GM19238 (cell line): ENCODE results near the gene ADAP2.
"Not testable (repeated sequence)": the region's sequence is repeated elsewhere in the genome, so short reads cannot be mapped to it uniquely, and the experiment has no call there.

ENCODE experiments used
- DNase-seq: peaks from one replicate; pipeline ENCODE4 v3.0.0; 2011; ENCODE audit warnings: low spot score; ENCODE audit not compliant: insufficient read length

ADAP2 gene

DNA sequence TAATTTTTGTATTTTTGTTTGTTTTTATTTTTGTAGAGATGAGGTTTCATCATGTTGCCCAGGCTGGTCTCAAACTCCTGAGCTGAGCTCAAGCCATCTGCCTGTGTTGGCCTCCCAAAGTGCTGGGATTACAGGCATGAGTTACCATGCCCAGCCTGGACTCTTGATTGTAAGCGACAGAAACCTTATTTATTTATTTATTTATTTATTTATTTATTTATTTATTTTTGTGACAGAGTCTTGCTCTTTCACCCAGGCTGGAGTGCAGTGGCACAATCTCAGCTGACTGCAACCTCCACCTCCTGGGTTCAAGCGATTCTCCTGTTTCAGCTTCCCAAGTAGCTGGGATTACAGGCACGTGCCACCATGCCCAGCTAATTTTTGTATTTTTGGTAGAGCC, 8.1 kb downstream of the ADAP2 start:
- not testable (repeated sequence) for DNase-seq

DNA sequence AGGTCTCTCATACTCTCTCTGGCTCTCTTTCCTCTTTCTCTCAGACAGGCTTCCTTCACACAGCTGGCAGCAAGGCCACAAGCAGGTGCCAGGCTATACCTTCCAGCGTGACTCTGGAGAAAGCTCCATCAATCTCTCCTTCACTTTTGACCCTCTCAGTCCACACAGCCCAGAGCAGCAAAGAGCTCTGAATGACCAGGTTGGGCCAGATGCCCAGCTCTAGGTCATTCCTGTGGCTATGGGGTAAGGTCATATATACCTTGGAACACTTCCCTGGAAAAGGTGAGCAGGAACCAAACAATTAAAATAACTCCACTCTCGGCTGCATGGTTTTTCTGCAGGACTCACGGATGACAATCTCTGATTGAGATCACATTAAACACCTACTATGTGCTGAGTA, 8.8 kb downstream of the ADAP2 start:
- no peak for DNase-seq

DNA sequence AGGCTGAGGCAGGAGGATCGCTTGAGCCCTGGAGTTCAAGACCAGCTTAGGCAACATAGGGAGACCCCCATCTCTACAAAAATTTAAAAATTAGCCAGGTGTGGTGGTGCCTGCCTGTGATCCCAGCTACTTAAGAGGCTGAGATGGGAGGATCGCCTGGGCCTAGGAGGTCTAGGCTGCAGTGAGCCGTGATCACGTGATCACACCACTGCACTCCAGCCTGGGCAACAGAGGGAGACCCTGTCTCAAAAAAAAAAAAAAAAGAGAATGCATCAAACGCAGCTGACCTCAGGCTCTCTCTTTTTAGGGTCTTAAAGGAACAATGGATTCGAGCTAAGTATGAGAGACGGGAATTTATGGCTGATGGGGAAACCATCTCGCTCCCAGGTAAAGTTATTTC, 9.8 kb downstream of the ADAP2 start:
- DNase-seq = not testable (repeated sequence)

DNA sequence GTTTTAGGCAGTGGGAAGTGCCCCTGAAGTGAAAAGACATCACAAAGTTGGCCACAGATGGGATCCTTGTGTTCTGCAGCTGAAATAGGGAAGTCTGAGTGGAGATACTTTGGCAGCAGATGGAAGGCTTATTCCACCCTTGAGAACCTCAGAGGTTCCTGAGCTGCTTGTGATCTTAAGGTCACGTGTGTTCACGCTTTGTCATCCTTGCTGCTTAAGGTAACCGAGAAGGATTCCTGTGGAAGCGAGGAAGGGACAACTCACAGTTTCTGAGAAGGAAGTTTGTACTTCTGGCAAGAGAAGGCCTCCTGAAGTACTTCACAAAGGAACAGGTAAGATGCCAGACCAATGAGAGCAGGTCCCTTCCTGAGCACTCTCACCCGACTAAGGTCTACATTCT, 12.2 kb downstream of the ADAP2 start:
- DNase-seq = no peak

DNA sequence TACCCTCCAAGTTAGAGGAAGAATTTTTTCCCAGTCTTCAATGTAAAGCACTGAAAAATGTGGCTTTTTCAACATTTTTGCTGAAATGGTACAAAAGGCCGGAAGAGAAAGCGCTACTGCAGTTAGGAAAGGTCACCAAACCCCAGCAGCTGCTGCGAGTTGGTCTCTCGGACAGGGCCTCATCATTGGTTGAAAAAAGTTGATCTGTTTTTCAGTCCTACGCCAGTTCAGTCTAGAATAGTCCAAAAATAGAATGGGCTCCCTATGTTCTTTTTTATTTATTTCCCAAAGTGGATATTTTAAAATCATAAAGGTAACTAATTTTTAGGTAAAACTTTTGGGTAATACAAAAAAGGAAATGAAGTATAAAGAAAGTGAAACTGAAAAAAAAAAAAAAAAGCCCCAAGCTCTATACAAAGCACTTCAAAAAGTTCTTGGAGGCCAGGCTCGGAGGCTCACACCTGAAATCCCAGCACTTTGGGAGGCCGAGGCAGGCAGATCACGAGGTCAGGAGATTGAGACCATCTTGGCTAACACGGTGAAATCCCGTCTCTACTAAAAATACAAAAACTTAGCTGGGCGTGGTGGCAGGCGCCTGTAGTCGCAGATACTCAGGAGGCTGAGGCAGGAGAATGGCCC, 17.4 kb downstream of the ADAP2 start:
- DNase-seq = peak; percentile 47

DNA sequence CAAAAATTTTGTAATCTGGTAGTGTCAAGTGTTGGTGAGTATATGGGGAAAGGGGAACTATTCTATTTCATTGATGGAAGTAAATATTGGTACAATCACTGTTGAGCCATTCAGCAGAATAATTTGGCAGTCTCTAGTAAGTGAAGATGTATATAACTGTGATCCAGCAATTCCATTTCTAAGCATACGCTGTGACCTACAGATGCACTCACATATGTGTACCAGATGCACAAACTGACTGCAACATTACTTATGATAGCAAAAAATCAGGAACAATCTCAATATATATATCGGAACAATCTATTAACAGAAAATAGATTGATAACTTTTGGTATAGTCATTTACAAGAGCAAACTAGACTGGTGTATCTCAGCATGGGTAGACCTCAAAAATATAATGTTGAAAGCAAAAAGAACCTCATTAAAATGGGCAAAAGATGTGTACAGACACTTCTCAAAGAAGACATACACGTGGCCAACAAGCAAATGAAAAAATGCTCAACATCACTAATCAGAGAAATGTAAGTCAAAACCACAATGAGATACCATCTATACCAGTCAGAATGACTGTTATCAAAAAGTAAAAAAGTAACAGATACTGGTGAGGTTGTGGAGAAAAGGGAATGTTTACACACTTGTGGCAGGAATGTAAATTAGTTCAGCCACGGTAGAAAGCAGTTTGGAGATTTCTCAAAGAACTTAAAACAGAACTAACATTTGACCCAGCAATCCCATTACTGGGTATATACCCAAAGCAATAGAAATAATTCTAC, 20.7 kb downstream of the ADAP2 start:
- no peak for DNase-seq

DNA sequence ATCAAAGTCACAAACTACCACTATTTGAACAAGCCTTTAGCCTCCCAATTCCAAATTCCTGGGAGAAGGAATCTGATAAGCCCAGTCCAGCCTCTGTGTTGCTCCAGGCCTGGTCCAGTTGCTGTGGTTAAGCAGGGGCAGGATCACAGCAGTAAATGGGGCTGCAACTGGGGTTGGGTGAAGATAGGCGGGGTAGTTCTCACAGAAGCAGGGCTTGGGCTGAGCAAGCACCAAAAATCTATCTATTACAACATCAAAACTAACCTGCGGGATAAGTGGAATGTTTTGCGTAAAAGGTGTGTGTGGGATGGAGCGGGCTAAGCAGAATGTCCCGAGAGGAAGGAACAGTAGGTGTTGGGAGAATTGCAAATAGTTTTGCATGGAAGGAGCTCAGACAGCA, 26.1 kb downstream of the ADAP2 start:
- DNase-seq = no peak

DNA sequence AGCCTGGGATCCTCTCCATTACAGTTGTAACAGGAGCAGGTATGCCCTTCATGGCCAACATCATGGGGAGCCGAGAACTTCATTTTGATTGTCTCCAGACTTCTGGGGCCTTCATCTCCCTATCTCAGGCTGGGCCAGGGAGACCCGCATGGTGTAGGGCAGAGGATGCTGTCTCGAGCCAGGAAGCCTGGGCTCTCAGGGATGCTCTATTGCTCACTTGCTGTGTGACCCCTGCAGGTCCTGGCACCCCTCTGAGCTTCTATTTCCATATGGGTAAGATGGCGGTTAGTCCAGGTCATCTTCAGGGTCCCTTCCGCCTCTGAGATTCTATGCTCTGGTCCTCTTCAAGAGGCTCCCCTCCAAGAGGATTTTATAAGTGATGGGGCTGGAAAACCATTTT, 28.4 kb downstream of the ADAP2 start:
- DNase-seq = no peak

DNA sequence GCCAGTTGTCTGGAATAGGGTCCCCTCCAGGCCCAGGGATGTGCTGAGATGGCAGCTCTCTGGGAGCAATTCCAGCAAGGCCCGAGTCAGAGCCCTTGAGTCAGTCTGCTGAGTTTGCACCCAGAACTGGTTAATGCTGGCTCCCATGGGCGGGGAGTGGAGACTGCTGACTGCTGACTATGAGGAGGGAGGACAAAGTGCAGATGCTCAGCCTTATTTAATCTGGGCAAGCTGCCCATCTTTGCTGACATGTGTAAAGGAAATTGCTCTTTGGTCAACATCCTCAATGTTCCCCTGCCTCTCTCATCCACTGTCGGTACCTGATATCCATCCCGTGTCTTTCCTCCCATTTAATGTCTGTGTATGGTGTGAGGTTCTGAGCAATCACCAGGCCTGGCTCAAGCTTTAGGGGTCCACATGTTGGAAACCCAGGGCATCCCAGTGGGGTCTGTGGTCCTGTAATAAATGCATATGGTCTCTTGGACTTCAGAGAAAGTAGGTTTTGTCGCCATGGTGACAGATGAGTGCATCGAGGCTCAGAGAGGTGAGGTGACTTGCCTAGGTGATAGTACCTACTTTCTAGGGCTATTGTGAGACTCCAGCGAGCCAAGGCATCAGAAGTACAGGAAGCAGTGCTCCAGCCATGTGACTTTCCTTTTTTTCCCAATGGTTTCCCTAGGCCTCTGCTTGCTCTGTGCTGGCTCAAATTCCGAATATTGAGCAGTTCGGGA, 29.1 kb downstream of the ADAP2 start:
- DNase-seq = no peak

DNA sequence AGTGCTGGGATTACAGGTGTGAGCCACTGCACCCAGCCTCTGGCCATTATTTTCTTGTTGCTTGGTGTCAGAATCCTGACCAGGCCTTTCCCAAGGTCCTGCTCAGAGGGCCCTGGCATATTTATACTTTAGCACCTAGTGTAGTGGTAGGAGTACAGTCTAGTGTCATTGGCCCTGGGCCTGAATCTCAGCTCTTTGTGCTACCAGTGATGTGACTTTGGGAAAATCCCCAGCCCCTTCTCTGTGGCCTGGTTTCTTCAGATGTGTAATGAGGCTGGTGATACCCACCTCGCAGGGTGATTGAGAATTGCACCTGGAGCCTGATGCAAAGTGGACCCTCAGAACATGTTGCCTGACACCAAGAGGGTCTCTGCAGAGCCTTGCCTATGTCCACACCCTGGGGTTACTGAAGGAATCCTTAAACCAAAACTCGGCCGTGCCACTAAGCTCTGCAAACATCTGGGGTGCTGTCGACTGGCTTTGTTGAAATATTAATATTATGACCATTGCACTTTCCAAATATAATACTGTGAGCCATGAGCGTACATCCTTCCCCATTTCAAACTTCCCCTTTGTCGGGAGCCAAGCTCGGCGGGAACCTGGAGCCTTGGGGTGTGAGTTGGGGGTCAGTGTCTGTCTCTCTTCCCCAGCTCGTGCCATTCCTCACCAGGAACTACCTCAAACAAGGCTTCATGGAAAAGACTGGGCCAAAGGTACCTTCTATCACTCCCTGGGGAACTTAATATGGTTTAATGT, 31.1 kb downstream of the ADAP2 start:
- DNase-seq = no peak

DNA sequence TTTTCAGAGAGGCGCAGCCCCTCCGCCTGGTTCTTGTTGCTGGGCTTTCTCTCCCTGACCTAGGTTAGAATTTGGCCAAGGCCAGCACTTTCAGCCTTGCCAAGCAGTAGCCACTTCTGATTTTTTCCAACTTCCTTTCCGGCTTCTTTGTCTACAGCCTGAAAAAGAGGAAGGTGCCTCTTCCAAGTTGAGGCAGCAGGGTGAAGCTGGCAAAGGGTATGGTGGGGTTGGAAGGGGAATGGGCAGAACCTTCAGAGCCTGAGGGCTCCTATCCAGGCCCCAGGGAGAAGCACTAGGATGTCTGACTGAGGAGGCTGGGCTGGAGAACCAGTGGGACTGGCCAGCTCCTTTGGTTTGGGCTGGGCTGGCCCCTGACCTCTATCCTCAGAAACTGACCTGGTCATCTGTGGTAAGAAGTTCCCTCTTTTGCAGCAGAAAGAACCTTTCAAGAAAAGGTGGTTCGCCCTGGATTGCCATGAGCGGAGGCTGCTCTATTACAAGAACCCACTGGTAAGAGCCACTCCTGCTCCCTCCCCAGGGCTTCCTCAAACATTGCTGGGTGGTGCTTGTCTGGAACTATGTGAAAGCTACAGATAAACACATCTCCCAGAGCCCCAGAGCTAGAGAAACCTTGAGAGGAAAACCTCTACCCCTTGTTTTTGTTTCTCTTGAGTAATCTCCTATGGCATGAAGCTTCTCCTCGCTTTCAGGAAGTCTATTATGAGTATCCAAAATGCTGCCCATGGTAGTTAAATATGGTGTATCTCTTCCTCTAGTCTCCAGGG, 32.5 kb downstream of the ADAP2 start:
- DNase-seq = no peak

DNA sequence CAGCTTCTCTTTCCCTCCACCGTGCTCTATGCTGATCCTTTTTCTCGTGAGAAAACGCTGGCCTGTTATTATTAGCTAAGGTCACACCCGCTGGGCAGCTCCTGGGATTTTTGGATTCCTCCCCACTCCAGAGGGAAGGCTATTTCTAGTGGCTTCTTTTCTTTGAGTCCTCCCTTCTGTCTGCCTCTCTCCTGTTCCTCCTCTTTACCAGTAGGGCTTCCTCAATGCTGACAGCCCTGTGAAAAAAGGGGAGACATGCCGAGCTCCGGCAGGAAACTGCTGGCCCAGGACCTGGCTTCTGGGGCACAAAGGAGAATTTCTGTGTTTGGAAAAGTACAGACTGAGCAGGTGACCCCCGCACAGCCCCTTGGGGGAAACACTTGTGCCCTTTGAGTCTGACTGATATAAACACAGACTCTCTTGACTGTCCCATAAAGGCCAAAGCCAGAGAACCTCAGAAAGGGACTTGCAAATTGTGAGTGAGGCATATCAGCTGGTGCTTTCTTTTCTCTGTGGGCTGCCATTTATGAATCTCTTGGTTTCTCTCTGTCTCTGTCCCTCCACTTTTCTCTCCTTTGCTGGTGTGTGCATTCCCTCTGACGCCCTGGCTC, 35.1 kb downstream of the ADAP2 start:
- DNase-seq = no peak

DNA sequence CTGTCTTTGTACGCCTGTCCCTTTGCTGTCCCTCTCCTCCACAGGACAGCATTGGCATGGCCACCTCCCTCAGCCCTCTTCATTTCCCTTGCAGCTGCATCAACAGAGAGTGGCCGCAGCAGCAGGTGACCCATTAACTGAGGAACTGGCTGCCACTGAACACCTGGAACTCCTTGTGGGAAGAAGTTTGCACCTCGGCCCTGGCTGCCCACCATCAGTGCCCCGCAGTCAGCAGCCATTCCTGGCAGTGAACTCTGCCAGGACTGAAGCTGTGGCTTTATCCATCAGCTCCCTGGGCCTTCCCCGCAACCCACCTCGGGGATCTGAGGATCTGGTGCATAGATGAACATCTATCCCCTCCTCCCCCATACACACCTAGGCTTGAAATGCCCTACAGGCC, 36.0 kb downstream of the ADAP2 start:
- DNase-seq = no peak

DNA sequence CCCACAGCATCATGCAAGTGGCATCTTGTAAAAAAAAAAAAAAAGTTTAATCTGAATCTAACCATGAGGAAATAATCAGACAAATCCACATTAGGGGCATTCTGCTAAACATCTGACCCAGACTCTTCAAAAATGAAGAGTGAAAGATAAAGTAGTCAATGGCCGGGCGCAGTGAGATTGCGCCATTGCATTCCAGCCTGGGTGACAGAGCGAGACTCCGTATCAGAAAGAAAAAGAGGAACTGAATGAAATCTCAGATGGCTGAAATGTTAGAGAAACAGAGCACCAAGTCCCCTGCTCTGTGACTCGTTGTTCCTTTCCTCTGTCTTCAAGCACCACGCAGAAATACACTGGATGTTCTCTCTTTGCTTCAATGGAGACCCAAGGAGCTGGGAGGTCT, 36.4 kb downstream of the ADAP2 start:
- no peak for DNase-seq

DNA sequence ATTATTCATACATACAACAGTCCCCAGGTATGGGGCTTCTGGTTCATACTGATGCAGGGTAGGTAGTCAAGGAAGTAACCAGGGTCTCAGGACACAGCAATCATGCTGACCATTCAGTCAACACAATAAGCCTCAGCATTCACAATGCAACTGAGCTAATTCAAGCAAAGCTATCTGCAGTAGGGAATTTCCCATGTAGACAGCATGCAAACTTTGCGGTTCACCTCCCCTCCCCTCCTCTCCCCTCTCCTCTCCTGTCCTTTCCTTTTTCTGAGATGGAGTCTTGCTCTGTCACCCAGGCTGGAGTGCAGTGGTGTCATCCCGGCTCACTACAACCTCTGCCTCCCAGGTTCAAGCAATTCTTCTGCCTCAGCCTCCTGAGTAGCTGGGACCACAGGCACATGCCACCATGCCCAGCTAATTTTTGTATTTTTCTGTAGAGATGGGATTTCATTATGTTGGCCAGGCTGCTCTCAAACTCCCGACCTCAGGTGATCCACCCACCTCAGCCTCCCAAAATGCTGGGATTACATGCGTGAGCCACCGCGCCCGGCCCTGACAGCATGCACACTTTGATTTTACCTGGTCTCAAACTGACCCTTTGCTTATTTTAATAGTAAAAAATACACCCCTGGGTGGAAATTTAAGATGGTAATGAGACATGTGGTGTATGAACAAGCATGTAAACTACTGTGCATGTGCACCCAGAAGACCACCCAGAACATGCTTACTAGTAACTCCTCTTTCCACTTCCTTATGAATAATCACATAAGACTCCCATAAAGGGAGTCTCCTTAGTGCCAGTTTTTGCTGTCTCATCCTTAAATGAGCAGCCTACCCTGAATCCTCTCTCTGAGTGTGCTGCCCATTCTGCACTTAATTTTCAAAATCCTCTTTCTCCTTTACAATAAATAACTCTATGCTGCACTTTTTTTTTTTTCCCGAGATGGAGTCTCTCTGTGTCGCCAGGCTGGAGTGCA, 39.8 kb downstream of the ADAP2 start:
- no peak for DNase-seq

DNA sequence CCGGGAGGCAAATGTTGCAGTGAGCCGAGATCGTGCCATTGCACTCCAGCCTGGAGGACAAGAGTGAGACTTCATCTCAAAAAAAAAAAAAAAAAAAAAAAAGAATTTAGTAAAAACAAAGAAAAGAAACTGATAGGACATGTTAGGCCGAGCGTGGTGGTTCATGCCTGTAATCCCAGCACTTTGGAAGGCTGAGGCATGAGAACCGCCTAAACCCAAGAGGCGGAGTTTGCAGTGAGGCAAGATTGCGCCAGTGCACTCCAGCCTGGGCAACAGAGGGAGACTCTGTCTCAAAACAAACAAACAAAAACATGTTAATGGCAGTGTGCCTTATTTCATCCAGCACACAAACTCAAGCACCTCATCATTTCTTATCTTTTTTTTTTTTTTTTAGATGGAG, 42.6 kb downstream of the ADAP2 start:
- not testable (repeated sequence) for DNase-seq

DNA sequence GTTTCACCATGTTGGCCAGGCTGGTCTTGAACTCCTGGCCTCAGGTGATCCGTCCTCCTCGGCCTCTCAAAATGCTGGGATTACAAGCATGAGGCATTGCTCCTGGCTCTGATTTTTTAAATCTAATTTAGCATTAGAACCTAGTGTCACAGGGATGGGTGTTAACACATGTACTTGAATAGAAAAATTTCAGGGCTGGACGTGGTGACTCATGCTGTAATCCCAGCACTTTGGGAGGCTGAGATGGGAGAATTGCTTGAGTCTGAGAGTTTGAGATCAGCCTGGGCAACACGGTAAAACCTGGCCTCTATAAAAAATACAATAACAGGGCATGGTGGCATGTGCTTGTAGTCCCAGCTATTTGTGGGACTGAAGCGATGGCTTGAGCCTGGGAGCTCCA, 43.1 kb downstream of the ADAP2 start:
- no peak for DNase-seq

DNA sequence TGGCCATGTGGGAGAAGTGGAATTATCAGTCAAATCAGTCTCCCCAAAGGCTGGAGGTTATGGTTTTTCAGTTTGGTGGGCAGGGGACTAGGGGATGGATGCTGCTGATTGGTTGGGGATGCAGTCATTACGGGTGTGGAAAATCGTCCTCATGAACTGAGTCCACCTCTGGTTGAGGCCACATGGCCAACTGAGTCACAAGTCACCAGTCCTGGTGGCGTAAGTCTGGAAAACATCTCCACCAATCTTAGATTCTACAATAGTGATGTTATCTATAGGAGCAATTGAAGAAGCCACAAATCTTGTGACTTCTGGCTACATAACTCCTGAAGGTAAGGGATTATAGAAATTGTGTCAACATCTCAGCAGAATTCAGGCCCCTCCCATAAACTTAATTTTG, 43.9 kb downstream of the ADAP2 start:
- no peak for DNase-seq

DNA sequence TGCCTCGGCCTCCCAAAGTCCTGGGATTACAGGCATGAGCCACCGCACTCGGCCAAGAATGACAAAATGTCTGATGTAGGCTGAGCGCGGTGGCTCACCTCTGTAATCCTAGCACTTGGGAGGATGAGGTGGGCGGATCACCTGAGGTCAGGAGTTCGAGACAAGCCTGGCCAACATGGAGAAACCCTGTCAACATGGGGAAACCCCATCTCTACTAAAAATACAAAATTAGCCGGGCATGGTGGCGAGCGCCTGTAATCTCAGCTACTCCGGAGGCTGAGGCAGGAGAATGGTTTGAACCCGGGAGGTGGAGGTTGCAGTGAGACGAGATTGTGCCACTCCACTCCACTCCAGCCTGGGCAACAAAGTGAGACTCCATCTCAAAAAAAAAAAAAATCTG, 46.2 kb downstream of the ADAP2 start:
- not testable (repeated sequence) for DNase-seq
